ENCODE data around the gene GAS6.

- TF ChIP-seq CTCF (IDR thresholded peaks at IDR 0.05), result no peak
- TF ChIP-seq POLR2AphosphoS5 (IDR thresholded peaks at IDR 0.05), result no peak
These were observed 55.6 kb downstream of the GAS6 start for GRCh38 chr13:113808058-113808834.

Data from gastroesophageal sphincter (tissue), 3 donors.